HepG2 (cell line): Measurements from ENCODE around the gene GPR158. TPM values are rescaled to one million over a fixed set of nuclear protein-coding genes. Genes with fewer than 3 reads are reported as not detected.
"Not testable (repeated sequence)": the region's sequence is repeated elsewhere in the genome, so short reads cannot be mapped to it uniquely, and the experiment has no call there.

ENCODE experiments used
- ATAC-seq: fragments of 200-7000 bp; cut with Tn5 transposase; 3 replicates; pipeline ENCODE4 v1.9.1; 2020; ENCODE audit warnings: mild to moderate bottlenecking, moderate library complexity
- BruUV-seq: library from RNA; stranded (reverse); fragments of 400-500 nt; replicated peaks from 2 replicates; lab custom pipeline; 2021; lab: Mats Ljungman, UMichigan
- CTCF ChIA-PET: fragments of 300-600 bp; formaldehyde crosslinking; extraction: SDS; loops from one replicate; lab custom pipeline; 2021; ENCODE audit warnings: low total read pairs, inconsistent platforms, low intra/inter-chr PET ratio; lab: Yijun Ruan, JAX
- POLR2A ChIA-PET: fragments of 350-600 bp; sonication (Branson Sonifier 250); formaldehyde crosslinking; loops from one replicate; lab custom pipeline; 2020; ENCODE audit warnings: antibody characterized with exemption, inconsistent platforms; lab: Yijun Ruan, JAX
- DNase-seq: peaks from one replicate; pipeline ENCODE4 v3.0.0-alpha.2; 2015; ENCODE audit warnings: low spot score
- FAIRE-seq: peaks from 3 replicates; lab custom pipeline; 2011; peaks lifted over from hg19 to GRCh38; lab: Jason Lieb, UNC
- H2AFZ ChIP-seq: one replicate; pipeline ENCODE4 v1.6.1; 2011; ENCODE audit warnings: low read length, inconsistent platforms
- H3K27ac ChIP-seq: fragments of 300-600 bp; 3 replicates; pipeline ENCODE4 v1.8.0; 2011; ENCODE audit warnings: mixed run types, mild to moderate bottlenecking, mixed read lengths, low read length, inconsistent platforms; ENCODE audit not compliant: insufficient read depth; ENCODE audit errors: extremely low read length
- H3K27me3 ChIP-seq, 2 experiments: fragments of 200-600 bp in 1 of 2; 2 replicates in 1 of 2; 3 replicates in 1 of 2; pipeline versions ENCODE4 v1.6.0 to v1.8.0; 2011; ENCODE audit warnings: low read length in 2 of 2, mild to moderate bottlenecking in 2 of 2, moderate library complexity in 2 of 2, inconsistent platforms in 1 of 2; ENCODE audit not compliant: insufficient read depth in 2 of 2, control insufficient read depth in 1 of 2
- H3K36me3 ChIP-seq, 2 experiments: fragments of 200-600 bp in 1 of 2; replicated peaks in 1 of 2; 2 replicates in 1 of 2; 3 replicates in 1 of 2; pipeline versions ENCODE4 v1.5.1 to v1.8.0; 2011; ENCODE audit warnings: low read length in 2 of 2, inconsistent platforms in 1 of 2; ENCODE audit not compliant: insufficient read depth in 2 of 2, control insufficient read depth in 1 of 2
- H3K4me1 ChIP-seq: 2 replicates; pipeline ENCODE4 v1.5.1; 2012; ENCODE audit warnings: low read length, inconsistent platforms; ENCODE audit not compliant: insufficient read depth
- H3K4me2 ChIP-seq: 2 replicates; pipeline ENCODE4 v1.6.0; 2011; ENCODE audit warnings: low read depth, low read length, inconsistent platforms
- H3K4me3 ChIP-seq, 3 experiments: fragments of 200-600 bp in 1 of 3; sonication (generic), shearing (Covaris generic) in 1 of 3; replicated peaks in 1 of 3; 2 replicates each; pipeline ENCODE4 v1.5.1; 2011 to 2016; ENCODE audit warnings: low read length in 3 of 3, inconsistent platforms in 2 of 3, low read depth in 2 of 3, mild to moderate bottlenecking in 2 of 3, control low read depth in 1 of 3, mixed read lengths in 1 of 3; ENCODE audit not compliant: insufficient read depth in 1 of 3
- H3K79me2 ChIP-seq: one replicate; pipeline ENCODE4 v1.6.1; 2011; ENCODE audit warnings: low read length, inconsistent platforms; ENCODE audit not compliant: insufficient read depth
- H3K9ac ChIP-seq: 2 replicates; pipeline ENCODE4 v1.6.0; 2011; ENCODE audit warnings: mild to moderate bottlenecking, low read depth, low read length, inconsistent platforms; ENCODE audit not compliant: insufficient read depth
- H3K9me3 ChIP-seq: 2 replicates; pipeline ENCODE4 v1.5.1; 2012; ENCODE audit warnings: mild to moderate bottlenecking, low read length
- H4K20me1 ChIP-seq: 2 replicates; pipeline ENCODE4 v1.6.0; 2011; ENCODE audit warnings: inconsistent platforms, mild to moderate bottlenecking, low read length, moderate library complexity; ENCODE audit not compliant: insufficient read depth
- CBX2 ChIP-seq, 2 experiments: fragments of 200-600 bp in 1 of 2; sonication (generic); formaldehyde crosslinking in 1 of 2; IDR thresholded peaks; 2 replicates each; pipeline versions ENCODE4 v1.7.0 to v1.8.1; 2018 to 2022; ENCODE audit warnings: low read depth in 2 of 2, low read length in 1 of 2, mild to moderate bottlenecking in 1 of 2, missing genetic modification reagents in 1 of 2
- JUNB ChIP-seq: sonication (generic); formaldehyde crosslinking; IDR thresholded peaks from 2 replicates; pipeline ENCODE4 v1.8.0; 2022; ENCODE audit warnings: missing genetic modification reagents, mild to moderate bottlenecking, borderline replicate concordance
- SCMH1 ChIP-seq: sonication (generic); formaldehyde crosslinking; IDR thresholded peaks from 2 replicates; pipeline ENCODE4 v1.9.0; 2021; ENCODE audit warnings: missing genetic modification reagents, mild to moderate bottlenecking, borderline replicate concordance
- ZFP82 ChIP-seq: sonication (generic); formaldehyde crosslinking; IDR thresholded peaks from 2 replicates; pipeline ENCODE4 v1.5.1; 2020; ENCODE audit warnings: mild to moderate bottlenecking, missing genetic modification reagents, borderline replicate concordance
- ZFP90 ChIP-seq: sonication (generic); formaldehyde crosslinking; IDR thresholded peaks from 2 replicates; pipeline ENCODE4 v1.8.0; 2022; ENCODE audit warnings: missing genetic modification reagents, mild to moderate bottlenecking, inconsistent platforms, borderline replicate concordance
- ZNF138 ChIP-seq: sonication (generic); formaldehyde crosslinking; IDR thresholded peaks from 2 replicates; pipeline ENCODE4 v1.5.0; 2020; ENCODE audit warnings: mild to moderate bottlenecking, low read depth, missing genetic modification reagents
- WGBS: methylation state at CpG from one replicate; pipeline ENCODE4 v1.1.6; 2017; ENCODE audit warnings: low lambda C conversion rate; 5-methylcytosine and 5-hydroxymethylcytosine counted together
- in situ Hi-C: cut with HindIII; loops from 2 replicates; pipeline ENCODE4 v1.10.0; 2017; ENCODE audit warnings: low pct_unique_long_range_greater_than_20kb; ENCODE audit not compliant: extremely low pct_ligation_motif_present
- intact Hi-C: fragments of 100-400 bp; cut with micrococcal nuclease; formaldehyde crosslinking; loops from one replicate; pipeline ENCODE4 v1.10.0; 2022; ENCODE audit not compliant: unreplicated experiment
- polyA plus RNA-seq, 8 experiments: library from polyadenylated mRNA; depleted of rRNA in 3 of 8; stranded (reverse) in 7 of 8; unstranded in 1 of 8; fragments of >200 nt; fragmentation: Illumina TruSeq in 4 of 8; extraction: Trizol in 4 of 8; gene quantifications; 2 replicates each; pipeline versions ENCODE4 v1.2.1 to v1.2.3, GENCODE V29; 2011 to 2016; ENCODE audit warnings: low read depth in 4 of 8, missing spikeins in 1 of 8, mixed read lengths in 1 of 8; ENCODE audit not compliant: insufficient read depth in 1 of 8
- total RNA-seq, 5 experiments: library from RNA; depleted of rRNA; stranded (reverse); fragments of >200 nt; fragmentation: Illumina TruSeq; extraction: Trizol; gene quantifications; 2 replicates each; pipeline ENCODE4 v1.2.3, GENCODE V29; 2016; ENCODE audit warnings: low read depth in 1 of 5

The GPR158 gene
- total and polyA plus RNA-seq, 2 of the 13 experiments (the other 11 are each of a cell fraction or from before 2014, with no cell fraction given), result not detected

DNA sequence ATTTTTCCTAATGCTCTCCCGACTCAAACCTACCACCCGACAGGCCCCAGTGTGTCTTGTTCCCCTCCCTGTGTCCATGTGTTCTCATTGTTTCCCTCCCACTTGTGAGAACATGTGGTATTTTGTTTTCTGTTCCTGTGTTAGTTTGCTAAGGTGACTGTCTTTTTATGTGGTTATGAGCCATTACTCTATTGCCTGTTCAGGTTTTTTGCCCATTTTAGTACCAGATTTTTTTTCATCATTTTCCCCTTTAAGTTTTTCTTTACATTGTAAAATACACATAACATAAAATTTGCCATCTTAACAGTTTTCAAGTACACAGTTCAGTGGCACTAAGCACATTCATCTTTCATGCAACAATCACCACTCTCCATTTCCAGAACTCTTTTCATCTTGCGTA is 133.5 kb downstream of the GPR158 start:
- Histone ChIP-seq H3K36me3 (no peaks in the 10 kb centered on the region), H3K27me3 (no peaks in the 10 kb centered on the region; a peak in 1 of 5 replicates), H4K20me1 (no peaks in the 10 kb centered on the region), H3K9me3 (no peaks in the 10 kb centered on the region), H3K4me1 (no peaks in the 10 kb centered on the region), H2AFZ (no peak overlapping the region), H3K79me2 (no peaks in the 10 kb centered on the region), H3K4me3 (no peak overlapping the region), H3K9ac (no peak overlapping the region), H3K4me2 (no peak overlapping the region), H3K27ac (no peak overlapping the region)
- in situ Hi-C loops, result no loop called here
- ChIA-PET CTCF (no interaction called here), POLR2A (no interaction called here)
- DNase-seq (no peak), ATAC-seq (no peak), FAIRE-seq (no peak)
- TF ChIP-seq ZFP90, result no peak
- no peak for TF ChIP-seq ZFP82 (CRISPR knock-in tag)
- TF ChIP-seq SCMH1 (CRISPR knock-in tag), result no peak
- no peak for TF ChIP-seq JUNB (CRISPR knock-in tag)
- TF ChIP-seq CBX2 (IDR thresholded peaks at IDR 0.05; ENCODE audit: low read depth, low read length), result no peak
- TF ChIP-seq CBX2 (CRISPR knock-in tag; IDR thresholded peaks at IDR 0.05; ENCODE audit: low read depth), result no peak
- no peak for TF ChIP-seq ZNF138
- intact Hi-C loops, result no loop called here
- WGBS, result 23% methylated on average over 2 of the region's 3 CpGs
- BruUV-seq, result no TSS peak

DNA sequence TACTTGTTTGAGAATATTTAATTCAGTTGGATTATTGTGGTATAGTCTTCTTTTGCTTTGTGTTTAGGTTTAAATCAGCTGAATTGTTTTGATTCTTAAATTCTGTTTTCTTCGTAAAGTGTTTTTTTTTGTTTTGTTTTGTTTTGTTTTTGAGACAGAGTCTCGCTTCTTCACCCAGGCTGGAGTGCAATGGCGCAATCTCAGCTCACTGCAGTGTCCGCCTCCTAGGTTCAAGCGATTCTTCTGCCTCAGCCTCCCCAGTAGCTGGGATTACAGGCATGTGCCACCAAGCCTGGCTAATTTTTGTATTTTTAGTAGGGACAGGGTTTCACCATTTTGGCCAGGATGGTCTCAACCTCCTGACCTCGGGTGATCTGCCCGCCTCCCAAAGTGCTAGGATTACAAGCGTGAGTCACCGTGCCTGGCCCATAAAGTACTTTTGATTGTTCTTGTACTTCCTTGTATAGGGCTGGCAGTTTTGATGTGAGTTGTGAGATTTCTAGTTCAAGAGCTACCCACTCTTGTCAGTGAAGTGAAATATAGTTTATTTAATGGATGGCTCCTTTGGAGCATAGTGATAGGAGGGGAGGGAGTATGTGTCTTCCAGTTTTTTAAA is 142.9 kb downstream of the GPR158 start:
- in situ Hi-C loops, DNase-seq, ATAC-seq, BruUV-seq, H3K4me3 ChIP-seq, H3K27me3 ChIP-seq, H3K9me3 ChIP-seq, H3K79me2 ChIP-seq, H3K27ac ChIP-seq, H4K20me1 ChIP-seq, FAIRE-seq, H3K4me1 ChIP-seq, H2AFZ ChIP-seq, intact Hi-C loops, H3K9ac ChIP-seq, H3K4me2 ChIP-seq, POLR2A ChIA-PET, H3K36me3 ChIP-seq, CTCF ChIA-PET: not testable (repeated sequence)
- WGBS, result 24% methylated on average over 9 of the region's 9 CpGs
